K562 (cell line): ENCODE results near the gene RNPEPL1. TPM values are rescaled to one million over a fixed set of nuclear protein-coding genes. Genes with fewer than 3 reads are reported as not detected.

Experiments used
- HDAC8 ChIP-seq: fragments of 450-650 bp; IDR thresholded peaks from 2 replicates; pipeline ENCODE4 v1.6.1; 2016; ENCODE audit warnings: mild to moderate bottlenecking, missing genetic modification characterization, moderate library complexity, missing compliant biosample characterization
- ILF3 ChIP-seq: fragments of 450-650 bp; IDR thresholded peaks from 2 replicates; pipeline ENCODE4 v1.6.1; 2018; ENCODE audit warnings: antibody characterized with exemption, mild to moderate bottlenecking, moderate library complexity, borderline replicate concordance
- KDM4B ChIP-seq, 2 experiments: fragments of 450-650 bp in 1 of 2; sonication (generic) in 1 of 2; IDR thresholded peaks; 2 replicates each; pipeline ENCODE4 v1.6.1; 2016 to 2017; ENCODE audit warnings: borderline replicate concordance in 2 of 2, antibody characterized with exemption in 1 of 2, low read depth in 1 of 2, mild to moderate bottlenecking in 1 of 2
- POLR2A ChIP-seq: fragments of 450-650 bp; conservative IDR thresholded peaks from 2 replicates; pipeline ENCODE4 v1.6.1; 2016
- POLR2G ChIP-seq: fragments of 200-400 bp; formaldehyde crosslinking; IDR thresholded peaks from 2 replicates; pipeline ENCODE4 v1.6.1; 2017; ENCODE audit warnings: low read depth, mild to moderate bottlenecking, antibody characterized with exemption, low read length, moderate library complexity
- POU5F1 ChIP-seq: fragments of 150-350 bp; IDR thresholded peaks from 2 replicates; pipeline ENCODE4 v1.6.1; 2014; ENCODE audit warnings: borderline replicate concordance, low read length, low read depth, mild to moderate bottlenecking; ENCODE audit not compliant: partially characterized antibody
- PTBP1 ChIP-seq: fragments of 200-400 bp; formaldehyde crosslinking; IDR thresholded peaks from 2 replicates; pipeline ENCODE4 v1.6.1; 2017; ENCODE audit warnings: low read depth, low read length
- RAD21 ChIP-seq, 2 experiments: fragments of 250-450 bp in 1 of 2; fragments of 450-650 bp in 1 of 2; sonication (Bioruptor Pico) in 1 of 2; formaldehyde crosslinking in 1 of 2; IDR thresholded peaks in 1 of 2; conservative IDR thresholded peaks in 1 of 2; 2 replicates each; pipeline versions ENCODE4 v1.4.0 to v1.8.0; 2020 to 2022; ENCODE audit warnings: mild to moderate bottlenecking in 2 of 2, moderate library complexity in 1 of 2
- TFAM ChIP-seq: fragments of 250-450 bp; sonication (Bioruptor Pico); conservative IDR thresholded peaks from 2 replicates; pipeline ENCODE4 v1.5.0; 2021; ENCODE audit warnings: mild to moderate bottlenecking, moderate library complexity
- ZNF239 ChIP-seq: fragments of 250-450 bp; sonication (Bioruptor Pico); IDR thresholded peaks from 2 replicates; pipeline ENCODE4 v1.4.0; 2020; ENCODE audit warnings: mild to moderate bottlenecking
- ZNF318 ChIP-seq, 2 experiments: fragments of 450-650 bp; IDR thresholded peaks; 2 replicates each; pipeline ENCODE4 v1.6.1; 2016; ENCODE audit warnings: mild to moderate bottlenecking in 2 of 2, borderline replicate concordance in 1 of 2, low read depth in 1 of 2, moderate library complexity in 1 of 2
- ZNF639 ChIP-seq, 2 experiments: fragments of 200-800 bp in 1 of 2; sonication (Bioruptor generic) in 1 of 2; sonication (generic) in 1 of 2; formaldehyde crosslinking in 1 of 2; IDR thresholded peaks in 1 of 2; conservative IDR thresholded peaks in 1 of 2; 2 replicates each; pipeline versions ENCODE4 v1.5.0 to v1.6.1; 2016 to 2020; ENCODE audit warnings: missing compliant biosample characterization in 1 of 2, missing genetic modification characterization in 1 of 2, missing genetic modification reagents in 1 of 2
- ZNF695 ChIP-seq: fragments of 450-650 bp; formaldehyde crosslinking; IDR thresholded peaks from 2 replicates; pipeline ENCODE4 v1.4.0; 2020; ENCODE audit warnings: mild to moderate bottlenecking, moderate library complexity
- polyA plus RNA-seq, 8 experiments: library from polyadenylated mRNA; depleted of rRNA in 4 of 8; stranded (reverse) in 5 of 8; unstranded in 3 of 8; fragments of >200 nt; fragmentation: Nextera tagmentation in 2 of 8; fragmentation: Illumina TruSeq in 1 of 8; extraction: Ambion mirVana in 2 of 8; extraction: Trizol in 1 of 8; gene quantifications; 2 replicates each; pipeline versions ENCODE4 v1.2.1 to v1.2.3, GENCODE V29; 2011 to 2014; ENCODE audit warnings: inconsistent platforms in 1 of 8, missing spikeins in 1 of 8
- total RNA-seq, 7 experiments: library from RNA; depleted of rRNA in 6 of 7; stranded (reverse); fragments of >200 nt in 6 of 7; fragmentation: Illumina TruSeq in 2 of 7; extraction: Trizol in 2 of 7; gene quantifications; 2 replicates each; pipeline versions ENCODE4 v1.2.1 to v1.2.3, GENCODE V29; 2011 to 2021; ENCODE audit warnings: low replicate concordance in 1 of 7

RNPEPL1 gene
- total and polyA plus RNA-seq, 9 of the 15 experiments (the other 6 are each of a cell fraction or from before 2014, with no cell fraction given), result 0.07 to 38.7 (median 5.6) TPM

- TF ChIP-seq ZNF318 (IDR thresholded peaks at IDR 0.05; ENCODE audit: borderline replicate concordance in 1 of 2, low read depth in 1 of 2), result no peak
- TF ChIP-seq POLR2G, result peak; percentile 6; the same call in 1 of the 2 replicates
- TF ChIP-seq PTBP1, result no peak
- no peak for TF ChIP-seq ZNF639 (CRISPR knock-in tag; conservative IDR thresholded peaks at IDR 0.05 in 1 of 2, IDR thresholded peaks at IDR 0.05 in 1 of 2)
- no peak for TF ChIP-seq ILF3
- no peak for TF ChIP-seq POLR2A
- TF ChIP-seq ZNF695 (CRISPR knock-in tag), result no peak
- no peak for TF ChIP-seq HDAC8 (tag)
- TF ChIP-seq POU5F1, result no peak
- no peak for TF ChIP-seq ZNF239 (CRISPR knock-in tag)
- TF ChIP-seq TFAM (CRISPR knock-in tag), result no peak
- no peak for TF ChIP-seq KDM4B (IDR thresholded peaks at IDR 0.05; ENCODE audit: borderline replicate concordance in 2 of 2, low read depth in 1 of 2)
- peak; percentile 65 to 74 for TF ChIP-seq RAD21 (CRISPR knock-in tag; conservative IDR thresholded peaks at IDR 0.05 in 1 of 2, IDR thresholded peaks at IDR 0.05 in 1 of 2)
Measured at GRCh38 chr2:240604291-240604938, 36.1 kb downstream of the RNPEPL1 start (continued).
